Measurements from ENCODE around the gene AGRP.

The AGRP gene

DNA sequence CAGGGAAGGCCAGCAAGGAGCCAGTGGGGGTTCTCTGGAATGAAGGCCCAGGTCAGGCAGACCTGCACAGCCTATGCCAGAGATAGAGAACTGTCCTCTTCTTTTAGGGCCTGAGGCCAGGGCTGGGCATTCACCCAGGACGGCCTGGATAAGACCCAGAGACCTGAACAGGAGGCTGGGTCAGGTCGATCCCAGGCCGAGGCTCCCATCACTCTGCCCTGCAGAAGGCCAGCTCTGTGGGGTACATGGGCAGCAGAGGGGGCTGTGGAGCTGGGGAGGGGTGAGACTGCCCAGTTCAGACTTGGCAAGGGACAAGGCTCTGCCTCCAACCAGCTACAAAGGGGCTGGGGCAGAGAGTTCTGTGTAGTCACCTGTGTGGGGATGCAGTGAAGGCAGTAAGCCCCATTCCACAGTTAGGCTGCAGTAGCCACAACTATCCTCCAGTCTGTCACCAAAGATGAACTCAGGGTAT is 37.9 kb downstream of the AGRP start:
- no peak for DNase-seq (ENCODE audit: low read depth)

DNA sequence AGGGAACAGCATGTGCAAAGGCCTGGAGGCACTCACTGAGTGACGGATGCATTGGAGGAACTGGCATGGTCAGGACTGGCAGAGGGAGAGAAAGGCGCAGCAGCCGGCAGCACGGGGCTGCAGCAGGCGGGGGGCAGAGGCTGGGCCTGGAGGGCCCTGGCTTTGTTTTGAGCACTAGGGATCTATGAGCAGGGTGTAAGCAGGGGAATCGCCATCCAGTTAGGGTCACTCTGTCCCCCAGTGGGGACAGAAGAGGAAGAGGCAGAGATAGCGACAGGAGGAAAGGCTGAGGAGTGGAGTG is 38.3 kb downstream of the AGRP start:
- no peak for DNase-seq (ENCODE audit: low read depth)

DNA sequence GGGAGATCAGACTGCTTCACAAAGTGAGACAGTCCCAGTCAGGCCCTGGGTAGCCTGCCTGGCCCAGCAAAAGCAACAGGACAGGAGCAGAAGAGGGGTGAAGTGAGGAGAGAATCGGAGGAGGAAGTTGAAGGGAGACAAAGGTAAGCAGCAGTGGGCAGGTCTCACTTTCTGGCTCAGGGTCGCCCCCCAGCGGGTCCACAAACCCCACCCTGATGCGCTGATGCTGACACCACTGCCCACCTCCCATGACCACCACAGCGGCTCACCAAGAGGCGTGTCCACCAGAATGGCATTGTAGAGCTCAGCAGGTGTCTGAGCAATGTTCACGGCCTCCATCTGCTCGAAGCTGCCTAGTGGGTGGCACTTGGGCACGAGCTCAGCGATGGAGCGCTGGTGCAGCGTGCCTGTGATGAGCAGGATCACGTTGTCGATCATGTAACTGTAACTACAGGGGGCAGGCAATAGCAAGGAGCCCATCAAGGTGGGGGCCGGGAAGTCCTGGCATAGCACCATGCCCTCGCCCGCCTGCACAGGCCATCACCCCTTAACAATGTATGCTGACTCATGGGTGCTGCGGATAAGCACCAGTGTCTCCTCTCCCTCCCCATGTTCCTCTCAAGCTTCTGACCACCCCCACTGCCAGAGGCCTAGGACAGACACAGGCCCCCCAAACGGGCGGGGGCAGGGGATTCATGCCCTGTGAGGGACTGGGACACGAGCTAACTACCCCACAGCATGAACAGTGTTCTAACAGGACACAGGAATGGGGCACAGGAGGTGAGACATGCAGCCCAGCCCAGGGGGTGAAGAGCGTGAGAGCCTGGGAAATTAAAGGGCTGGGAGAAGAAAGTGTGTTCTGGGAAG is 38.9 kb downstream of the AGRP start:
- no peak for DNase-seq (ENCODE audit: low read depth)

DNA sequence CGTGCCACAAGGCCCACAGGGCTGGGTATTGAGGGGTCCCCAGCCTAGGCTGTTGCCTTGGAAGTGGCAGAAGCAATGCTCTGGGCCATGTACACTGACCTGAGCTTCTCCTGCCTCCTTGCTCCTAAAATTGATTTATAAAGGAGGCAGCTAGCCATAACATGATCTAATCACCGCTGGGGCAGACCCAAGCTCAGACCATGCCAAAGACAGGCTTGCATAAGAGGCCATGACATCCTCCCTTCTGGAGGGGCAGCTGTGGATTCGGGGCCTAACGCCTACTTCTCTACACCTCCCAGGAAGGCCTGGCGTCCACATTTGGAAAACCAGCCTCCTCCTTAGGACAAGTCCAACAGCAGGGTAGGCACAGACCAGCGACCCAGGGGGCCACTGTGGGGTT is 40.1 kb downstream of the AGRP start:
- no peak for DNase-seq (ENCODE audit: low read depth)

DNA sequence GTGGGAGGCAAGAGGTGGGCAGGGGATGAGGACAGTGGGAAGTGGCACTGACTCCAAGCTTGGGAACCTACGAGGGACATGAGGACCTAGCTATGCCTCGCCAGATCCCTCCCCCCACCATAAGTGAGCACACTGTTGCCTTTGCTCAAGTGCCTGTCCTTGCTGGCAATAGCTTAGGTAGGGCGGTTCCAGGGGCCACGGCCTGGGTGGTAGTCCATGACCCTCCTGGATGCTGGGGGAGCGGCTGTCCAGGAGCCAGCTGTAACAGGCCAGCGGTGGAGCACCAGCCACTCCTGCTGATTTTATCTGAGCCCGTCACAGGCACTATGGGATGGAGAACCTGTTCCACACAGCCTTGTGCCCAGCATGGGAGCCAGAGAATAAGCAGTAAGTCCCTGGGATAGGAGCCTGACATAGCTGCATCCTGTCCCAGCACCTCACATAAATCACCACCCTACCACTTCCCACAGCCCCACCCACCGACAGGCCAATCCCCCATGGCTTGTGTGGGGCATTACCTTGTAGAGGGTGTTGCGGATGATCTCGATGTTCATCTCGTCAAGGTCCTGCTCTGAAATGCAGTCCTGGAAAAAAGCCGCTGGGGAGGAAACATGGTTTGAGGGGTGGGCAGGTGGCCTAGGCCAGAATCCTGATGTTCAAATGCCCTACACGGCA is 40.6 kb downstream of the AGRP start:
- no peak for DNase-seq (ENCODE audit: low read depth)

DNA sequence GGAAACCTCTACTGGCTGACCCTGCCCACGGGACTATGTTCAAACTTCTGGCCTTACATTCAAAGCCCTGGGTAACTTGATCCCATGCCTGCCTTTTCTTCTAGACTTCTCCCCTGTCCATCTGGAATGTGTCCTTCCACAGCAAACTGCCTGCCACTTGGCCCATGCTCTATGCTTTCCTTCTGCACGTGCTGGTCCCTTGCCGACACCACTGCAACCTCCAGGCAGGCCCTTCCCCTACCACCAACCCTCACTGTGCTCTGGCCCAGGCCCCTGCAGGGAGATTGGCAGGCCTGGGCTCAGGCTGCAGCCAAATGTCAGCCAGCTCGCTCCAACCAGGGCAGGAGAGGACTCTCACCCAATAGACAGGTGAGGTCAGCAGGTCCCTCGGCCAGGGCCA is 41.4 kb downstream of the AGRP start:
- no peak for DNase-seq (ENCODE audit: low read depth)

DNA sequence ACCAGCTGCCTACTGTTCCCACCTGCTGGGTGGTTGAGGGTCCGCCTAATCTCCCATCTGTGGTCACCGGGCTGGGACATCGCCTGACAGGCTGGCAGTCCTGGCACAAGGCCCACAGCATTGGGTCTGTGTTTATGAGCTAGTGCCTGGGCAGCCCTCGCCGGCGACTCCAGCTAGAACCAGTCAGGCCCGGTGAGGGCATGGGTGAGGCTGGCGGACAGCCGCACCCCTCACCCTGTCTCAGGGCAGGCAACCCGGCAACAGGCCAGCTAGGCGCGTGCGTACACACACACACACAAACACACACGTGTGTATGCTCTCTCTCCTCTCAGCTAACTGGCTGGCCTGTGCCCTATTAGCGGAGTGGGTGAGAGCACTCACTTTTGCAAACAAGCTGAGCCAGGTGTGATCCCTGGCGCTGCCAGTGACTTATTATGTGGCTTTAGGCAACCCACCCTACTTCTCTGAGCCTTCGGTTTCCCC is 42.0 kb downstream of the AGRP start:
- no peak for DNase-seq (ENCODE audit: low read depth)

DNA sequence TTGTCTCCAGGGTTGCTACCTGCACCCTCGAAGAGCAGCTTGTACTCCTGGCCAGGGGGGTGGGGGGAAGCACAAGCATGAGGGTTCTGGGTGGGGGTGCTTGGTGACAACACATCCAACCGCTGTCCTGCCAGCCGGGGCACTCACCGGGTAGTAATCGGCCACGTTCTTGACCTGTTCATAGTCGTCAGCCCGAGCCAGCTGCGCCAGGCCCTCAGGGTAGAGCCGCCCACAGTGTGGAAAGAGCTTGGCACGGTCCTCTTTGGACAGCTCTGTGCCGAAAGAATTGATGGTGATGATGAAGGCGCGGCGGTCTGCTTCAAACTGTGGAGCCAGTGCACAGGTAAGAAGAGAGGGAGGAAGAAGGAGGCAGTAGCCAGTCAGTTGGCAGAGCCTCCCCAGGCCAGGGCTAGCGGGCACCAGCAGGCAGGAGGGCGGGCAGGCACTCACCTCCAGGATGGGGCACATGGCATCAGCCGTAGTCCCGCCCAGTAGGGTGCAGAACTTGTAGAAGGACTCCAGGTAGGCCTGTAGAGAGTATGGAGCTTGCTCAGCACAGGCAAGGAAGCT is 44.4 kb downstream of the AGRP start:
- DNase-seq (ENCODE audit: low read depth) = no peak

DNA sequence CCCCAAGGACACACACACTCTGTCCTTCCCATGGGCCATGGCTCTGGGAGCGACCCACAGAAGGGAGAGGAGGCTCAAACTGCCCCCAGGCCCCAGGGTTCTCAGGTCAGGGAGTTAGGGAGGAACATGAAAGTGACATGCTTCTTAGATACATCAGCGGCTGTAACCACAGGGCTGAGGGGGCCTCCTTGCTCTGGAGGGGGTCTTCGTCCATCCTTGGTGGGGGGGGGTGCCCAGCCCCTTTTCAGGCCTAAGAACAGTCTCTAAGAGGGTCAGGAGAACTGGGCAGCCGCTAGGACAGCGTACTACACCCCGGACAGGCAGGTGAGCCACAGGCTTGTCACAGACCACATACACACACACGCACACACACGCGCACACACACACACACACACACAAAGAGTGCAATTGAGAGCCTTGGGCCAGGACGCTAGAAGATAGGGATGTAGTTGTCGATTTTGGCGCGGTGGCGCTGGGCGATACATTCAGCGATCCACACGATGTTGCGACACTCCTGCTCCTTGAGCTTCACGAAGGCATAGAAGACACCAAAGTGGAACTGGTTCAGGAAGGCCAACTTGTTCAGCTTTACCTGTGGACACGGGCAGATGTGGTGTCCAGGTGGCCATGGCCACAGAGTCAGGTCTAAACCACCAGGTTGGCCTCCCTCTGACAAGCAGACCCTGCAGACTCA is 45.1 kb downstream of the AGRP start:
- DNase-seq (ENCODE audit: low read depth) = no peak

DNA sequence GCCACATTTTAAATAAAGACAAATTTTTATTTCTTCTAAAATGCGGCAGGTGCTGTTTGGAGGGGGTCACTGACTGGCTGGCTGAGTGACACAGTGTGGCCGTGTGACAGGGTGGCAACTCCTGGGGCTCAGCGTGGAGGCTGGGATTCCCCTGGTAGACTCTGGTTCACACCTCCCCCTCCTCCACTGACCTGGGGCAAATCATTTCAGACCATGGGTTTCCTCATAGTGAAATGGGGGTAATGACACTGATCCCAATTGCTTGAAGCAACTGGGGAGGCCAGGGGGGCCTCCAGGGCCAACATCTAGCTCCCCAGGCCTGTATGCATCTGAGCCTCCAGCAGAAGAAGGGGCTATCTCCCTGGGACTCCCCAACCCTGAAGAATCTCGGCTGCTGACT is 45.8 kb downstream of the AGRP start:
- no peak for DNase-seq (ENCODE audit: low read depth)

DNA sequence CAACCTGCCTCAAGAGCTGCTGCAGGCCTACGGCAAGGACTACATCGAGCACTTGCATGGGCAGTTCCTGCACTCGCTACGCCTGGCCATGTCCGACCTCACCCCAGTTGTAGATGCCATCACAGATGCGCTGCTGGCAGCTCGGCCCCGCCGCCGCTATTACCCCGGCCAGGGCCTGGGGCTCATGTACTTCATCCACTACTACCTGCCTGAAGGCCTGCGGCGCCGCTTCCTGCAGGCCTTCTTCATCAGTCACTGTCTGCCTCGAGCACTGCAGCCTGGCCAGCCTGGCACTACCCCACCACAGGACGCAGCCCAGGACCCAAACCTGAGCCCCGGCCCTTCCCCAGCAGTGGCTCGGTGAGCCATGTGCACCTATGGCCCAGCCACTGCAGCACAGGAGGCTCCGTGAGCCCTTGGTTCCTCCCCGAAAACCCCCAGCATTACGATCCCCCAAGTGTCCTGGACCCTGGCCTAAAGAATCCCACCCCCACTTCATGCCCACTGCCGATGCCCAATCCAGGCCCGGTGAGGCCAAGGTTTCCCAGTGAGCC is 46.6 kb downstream of the AGRP start:
- DNase-seq (ENCODE audit: low read depth) = no peak

DNA sequence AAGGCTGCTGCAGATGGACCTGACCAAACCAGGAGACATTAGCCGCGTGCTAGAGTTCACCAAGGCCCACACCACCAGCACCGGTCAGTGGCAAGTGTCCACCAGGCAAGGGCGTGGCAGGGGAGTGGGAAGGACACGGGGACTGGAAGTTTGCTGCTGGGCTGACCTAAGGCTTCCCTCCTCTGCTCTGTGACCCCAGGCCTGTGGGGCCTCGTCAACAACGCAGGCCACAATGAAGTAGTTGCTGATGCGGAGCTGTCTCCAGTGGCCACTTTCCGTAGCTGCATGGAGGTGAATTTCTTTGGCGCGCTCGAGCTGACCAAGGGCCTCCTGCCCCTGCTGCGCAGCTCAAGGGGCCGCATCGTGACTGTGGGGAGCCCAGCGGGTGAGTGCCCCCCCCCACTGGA is 47.6 kb downstream of the AGRP start:
- no peak for DNase-seq (ENCODE audit: low read depth)

DNA sequence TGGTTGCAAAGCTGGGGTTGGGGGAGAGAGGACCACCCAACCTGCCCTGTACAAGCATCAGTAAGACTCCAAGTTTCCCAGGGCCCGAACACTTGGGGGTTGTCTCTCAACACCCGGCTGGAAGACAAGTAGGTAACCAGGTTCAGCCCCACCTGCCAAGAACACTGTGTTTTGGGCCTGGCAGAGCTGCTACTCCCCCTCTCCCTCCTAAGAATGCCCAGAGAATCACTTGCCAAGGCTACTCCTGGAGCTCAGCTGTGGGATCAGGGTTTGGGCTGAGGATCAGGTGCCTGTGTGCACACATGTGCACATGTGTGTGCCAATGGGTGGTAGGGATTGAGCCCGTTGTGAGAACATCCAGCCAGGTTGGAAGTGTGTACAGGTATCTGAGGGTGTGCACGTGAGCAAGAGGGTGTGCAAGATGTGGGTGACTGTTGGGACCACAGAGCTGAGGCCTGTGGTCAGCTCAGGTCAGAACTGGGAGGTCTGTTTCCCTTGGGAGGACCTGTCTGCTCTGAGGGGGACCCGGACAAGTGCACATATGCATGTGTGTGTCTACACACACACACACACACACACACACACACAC is 50.1 kb downstream of the AGRP start:
- DNase-seq (ENCODE audit: low read depth) = no peak
